Glutamatergic neuron (in vitro differentiated cells): Measurements from ENCODE around the gene EZH2. TPM values are rescaled to one million over a fixed set of nuclear protein-coding genes. Genes with fewer than 3 reads are reported as not detected.

Source experiments
- DNase-seq: peaks from one replicate; pipeline ENCODE4 v3.0.0; 2022
- H3K27ac Mint-ChIP-seq: one replicate; pipeline ENCODE4 v1.8.0; 2020; ENCODE audit warnings: mild to moderate bottlenecking, mixed read lengths, inconsistent platforms; ENCODE audit not compliant: unreplicated experiment
- H3K27me3 Mint-ChIP-seq: one replicate; pipeline ENCODE4 v1.8.0; 2020; ENCODE audit warnings: mild to moderate bottlenecking, moderate library complexity, mixed read lengths, inconsistent platforms; ENCODE audit not compliant: unreplicated experiment
- H3K36me3 Mint-ChIP-seq: one replicate; pipeline ENCODE4 v1.8.0; 2020; ENCODE audit warnings: mild to moderate bottlenecking, mixed read lengths, inconsistent platforms; ENCODE audit not compliant: unreplicated experiment
- H3K4me1 Mint-ChIP-seq: one replicate; pipeline ENCODE4 v1.8.0; 2020; ENCODE audit warnings: mild to moderate bottlenecking, low read depth, mixed read lengths, inconsistent platforms; ENCODE audit not compliant: unreplicated experiment
- H3K4me3 Mint-ChIP-seq: one replicate; pipeline ENCODE4 v1.8.0; 2020; ENCODE audit warnings: mild to moderate bottlenecking, mixed read lengths, inconsistent platforms; ENCODE audit not compliant: unreplicated experiment
- H3K9me3 Mint-ChIP-seq: one replicate; pipeline ENCODE4 v1.8.0; 2020; ENCODE audit warnings: mild to moderate bottlenecking, moderate library complexity, mixed read lengths, inconsistent platforms; ENCODE audit not compliant: unreplicated experiment
- CTCF ChIP-seq: fragments of 200-600 bp; sonication (generic); IDR thresholded peaks from one replicate; pipeline ENCODE4 v1.5.0; 2021; ENCODE audit not compliant: partially characterized antibody, unreplicated experiment
- long read RNA-seq: library from polyadenylated mRNA; unstranded; transcript quantifications from one replicate; pipeline ENCODE4 v2.0.0, GENCODE V29; 2020; ENCODE audit not compliant: unreplicated experiment
- total RNA-seq: library from RNA; stranded (reverse); fragmentation: NEBNext Ultra II Directional; extraction: Animal tissue kit (Norgen Biotek cat#: 25700); gene quantifications from one replicate; pipeline ENCODE4 v1.2.1, GENCODE V29; 2021; ENCODE audit not compliant: unreplicated experiment

EZH2 gene
- 314 TPM for total RNA-seq
- long read RNA-seq, transcript EZH2-203 (20 exons, 2,591 nt): major isoform, 14 of 55 reads
- long read RNA-seq, partial matches to known transcripts: 11 of 55 reads
- long read RNA-seq, other reads (novel, unspliced or antisense): 25 of 55 reads

GRCh38 chr7:148884049-148884298, at the start of gene EZH2:
TSS of gene EZH2 (minus strand) at chr7:148884291. CDS start at chr7:148847298, 36,993 bp downstream.
- no peak for TF ChIP-seq CTCF
- H3K4me3 Mint-ChIP-seq: peak within 1 kb of the TSS; percentile 97
- H3K27me3 Mint-ChIP-seq: peaks cover 5% of the 10 kb centered on the region
- peak within 1 kb of the TSS; percentile 95 for H3K27ac Mint-ChIP-seq
- H3K4me1 Mint-ChIP-seq: peaks cover 6% of the 10 kb centered on the region
- no peak for DNase-seq
- no peaks in the 10 kb centered on the region for H3K36me3 Mint-ChIP-seq
- H3K9me3 Mint-ChIP-seq: peaks cover 11% of the 10 kb centered on the region

- Mint-ChIP-seq H3K4me1 (peaks cover 36% of the 10 kb centered on the region), H3K27me3 (peaks cover 8% of the 10 kb centered on the region), H3K36me3 (peaks cover 8% of the 10 kb centered on the region), H3K27ac (peak overlapping the region; percentile 92), H3K4me3 (peak overlapping the region; percentile 10), H3K9me3 (peaks cover 16% of the 10 kb centered on the region)
- no peak for DNase-seq
- no peak for TF ChIP-seq CTCF
Measured at GRCh38 chr7:148931470-148931869, 47.4 kb upstream of the EZH2 start.

- Mint-ChIP-seq H3K4me3 (no peak overlapping the region), H3K27me3 (peaks cover 8% of the 10 kb centered on the region), H3K27ac (peak overlapping the region; percentile 92), H3K36me3 (peaks cover 8% of the 10 kb centered on the region), H3K4me1 (peaks cover 40% of the 10 kb centered on the region), H3K9me3 (peaks cover 16% of the 10 kb centered on the region)
- no peak for DNase-seq
- no peak for TF ChIP-seq CTCF
Measured at GRCh38 chr7:148930335-148930734, 46.2 kb upstream of the EZH2 start.

- no peak for DNase-seq
- H3K27ac Mint-ChIP-seq: no peak overlapping the region
- peaks cover 42% of the 10 kb centered on the region for H3K4me1 Mint-ChIP-seq
- peaks cover 11% of the 10 kb centered on the region for H3K27me3 Mint-ChIP-seq
- no peak overlapping the region for H3K4me3 Mint-ChIP-seq
- H3K9me3 Mint-ChIP-seq: peaks cover 16% of the 10 kb centered on the region
- no peak for TF ChIP-seq CTCF
- peaks cover 8% of the 10 kb centered on the region for H3K36me3 Mint-ChIP-seq
Measured at GRCh38 chr7:148929176-148929575, 45.1 kb upstream of the EZH2 start.

- Mint-ChIP-seq H3K4me1 (peaks cover 45% of the 10 kb centered on the region), H3K9me3 (peaks cover 16% of the 10 kb centered on the region), H3K36me3 (peaks cover 8% of the 10 kb centered on the region), H3K4me3 (peak overlapping the region; percentile 89), H3K27me3 (peaks cover 11% of the 10 kb centered on the region), H3K27ac (peak overlapping the region; percentile 99)
- no peak for TF ChIP-seq CTCF
- DNase-seq: peak; percentile 27
Measured at GRCh38 chr7:148927123-148928045, 43.3 kb upstream of the EZH2 start.
